HG02763 (cell line): ENCODE measurements around the gene CCNF.
"Not testable (repeated sequence)": the region's sequence is repeated elsewhere in the genome, so short reads cannot be mapped to it uniquely, and the experiment has no call there.

Source experiments
- ATAC-seq: cut with Tn5 transposase; IDR thresholded peaks from one replicate; pipeline ENCODE4 v1.9.1; 2021; ENCODE audit warnings: mild to moderate bottlenecking, moderate library complexity; ENCODE audit not compliant: unreplicated experiment

CCNF gene

GRCh38 chr16:2428051-2428783, 1.0 kb upstream of the CCNF start:
- ATAC-seq, result peak; percentile 14

GRCh38 chr16:2428784-2429033, 538 bp upstream of the CCNF start:
- no peak for ATAC-seq

- peak; percentile 8 for ATAC-seq
These were observed 770 bp downstream of the CCNF start for GRCh38 chr16:2429771-2430663.

- no peak for ATAC-seq
These were observed 3.0 kb downstream of the CCNF start for GRCh38 chr16:2432286-2432685.

- no peak for ATAC-seq
These were observed 3.7 kb downstream of the CCNF start for GRCh38 chr16:2432801-2433505.

GRCh38 chr16:2435236-2435635, 6.0 kb downstream of the CCNF start:
- not testable (repeated sequence) for ATAC-seq

- ATAC-seq, result no peak
These were observed 6.9 kb downstream of the CCNF start for GRCh38 chr16:2436110-2436509.

GRCh38 chr16:2437032-2437790, 8.0 kb downstream of the CCNF start:
- ATAC-seq, result no peak

- ATAC-seq, result no peak
These were observed 8.9 kb downstream of the CCNF start for GRCh38 chr16:2438121-2438520.

- no peak for ATAC-seq
These were observed 10.4 kb downstream of the CCNF start for GRCh38 chr16:2439598-2439997.

- ATAC-seq, result not testable (repeated sequence)
These were observed 12.0 kb downstream of the CCNF start for GRCh38 chr16:2441143-2441804.

GRCh38 chr16:2443555-2443954, 14.3 kb downstream of the CCNF start:
- ATAC-seq, result no peak

- no peak for ATAC-seq
These were observed 18.8 kb downstream of the CCNF start for GRCh38 chr16:2447920-2448583.

- no peak for ATAC-seq
These were observed 19.9 kb downstream of the CCNF start for GRCh38 chr16:2449118-2449517.

GRCh38 chr16:2450535-2450934, 21.3 kb downstream of the CCNF start:
- ATAC-seq, result no peak

- no peak for ATAC-seq
These were observed 21.7 kb downstream of the CCNF start for GRCh38 chr16:2450975-2451381.

GRCh38 chr16:2451851-2452320, 22.6 kb downstream of the CCNF start:
- ATAC-seq, result no peak

GRCh38 chr16:2452650-2453049, 23.4 kb downstream of the CCNF start:
- no peak for ATAC-seq

- no peak for ATAC-seq
These were observed 26.0 kb downstream of the CCNF start for GRCh38 chr16:2455081-2455845.
